RWPE2 (cell line): ENCODE measurements around the gene DRC1.

Experiments
- ATAC-seq: fragments of 200-7000 bp; cut with Tn5 transposase; 3 replicates; pipeline ENCODE4 v1.9.1; 2021; ENCODE audit warnings: low read depth
- DNase-seq: peaks from one replicate; pipeline ENCODE4 v3.0.0-alpha.2; 2020; ENCODE audit warnings: low spot score
- H3K27ac ChIP-seq: fragments of 450-650 bp; 2 replicates; pipeline ENCODE4 v1.5.1; 2017; ENCODE audit warnings: mild to moderate bottlenecking; ENCODE audit not compliant: poor library complexity, severe bottlenecking
- H3K27me3 ChIP-seq: fragments of 250-450 bp; sonication (Bioruptor Pico); 2 replicates; pipeline ENCODE4 v1.5.1; 2021; ENCODE audit warnings: mild to moderate bottlenecking, moderate library complexity; ENCODE audit not compliant: insufficient read depth, poor library complexity, severe bottlenecking
- H3K36me3 ChIP-seq: fragments of 250-450 bp; sonication (Bioruptor Pico); 2 replicates; pipeline ENCODE4 v1.5.1; 2020; ENCODE audit warnings: low read depth, mild to moderate bottlenecking, moderate library complexity
- H3K4me1 ChIP-seq: fragments of 250-450 bp; sonication (Bioruptor Pico); 2 replicates; pipeline ENCODE4 v1.5.1; 2021; ENCODE audit warnings: mild to moderate bottlenecking, moderate library complexity; ENCODE audit not compliant: insufficient read depth, poor library complexity, severe bottlenecking
- H3K4me3 ChIP-seq: fragments of 250-450 bp; sonication (Bioruptor Pico); 2 replicates; pipeline ENCODE4 v1.5.1; 2021; ENCODE audit warnings: mild to moderate bottlenecking, moderate library complexity; ENCODE audit not compliant: severe bottlenecking
- H3K9me3 ChIP-seq: fragments of 250-450 bp; sonication (Bioruptor Pico); 2 replicates; pipeline ENCODE4 v1.5.1; 2021; ENCODE audit warnings: mild to moderate bottlenecking, moderate library complexity; ENCODE audit not compliant: severe bottlenecking
- TF ChIP-seq, protein P1 (sequence below): fragments of 450-650 bp; IDR thresholded peaks from one replicate; pipeline ENCODE4 v1.5.1; 2017; ENCODE audit warnings: mild to moderate bottlenecking, moderate library complexity; ENCODE audit not compliant: poor library complexity, severe bottlenecking

Gene DRC1

DNA sequence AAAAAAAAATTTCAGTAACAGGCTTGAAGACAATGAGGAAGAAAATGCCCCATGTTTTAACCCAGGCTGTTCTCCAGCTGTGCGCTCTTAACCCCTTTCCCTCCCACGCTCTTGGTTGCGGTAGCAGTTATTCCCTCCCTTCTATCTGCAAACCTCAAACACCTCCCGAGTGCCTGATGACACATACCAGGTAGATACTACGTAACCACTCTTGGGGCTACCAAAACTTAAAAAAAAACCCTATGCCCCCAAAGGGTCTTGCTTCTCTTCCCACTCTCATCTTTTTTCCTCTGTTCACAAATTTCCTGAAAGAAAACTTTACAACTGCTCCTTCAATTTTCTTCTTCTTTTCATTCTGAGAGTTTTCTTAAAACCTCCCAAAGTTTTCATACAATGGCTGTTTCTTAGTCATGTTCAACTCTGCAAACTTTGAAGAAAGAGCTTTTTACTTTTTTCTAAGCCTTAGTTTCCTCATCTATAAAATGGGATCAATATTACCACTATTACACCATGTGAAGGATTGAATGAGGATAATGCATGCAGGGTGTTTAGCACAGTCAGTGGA lies 4.9 kb upstream of the DRC1 start:
- Histone ChIP-seq H3K4me3 (no peak overlapping the region), H3K4me1 (no peaks in the 10 kb centered on the region), H3K9me3 (no peaks in the 10 kb centered on the region), H3K27me3 (no peaks in the 10 kb centered on the region), H3K27ac (no peak overlapping the region), H3K36me3 (peaks cover 19% of the 10 kb centered on the region; the same call in 1 of the 2 replicates)
- DNase-seq (no peak), ATAC-seq (no peak)
- TF ChIP-seq, protein P1, sequence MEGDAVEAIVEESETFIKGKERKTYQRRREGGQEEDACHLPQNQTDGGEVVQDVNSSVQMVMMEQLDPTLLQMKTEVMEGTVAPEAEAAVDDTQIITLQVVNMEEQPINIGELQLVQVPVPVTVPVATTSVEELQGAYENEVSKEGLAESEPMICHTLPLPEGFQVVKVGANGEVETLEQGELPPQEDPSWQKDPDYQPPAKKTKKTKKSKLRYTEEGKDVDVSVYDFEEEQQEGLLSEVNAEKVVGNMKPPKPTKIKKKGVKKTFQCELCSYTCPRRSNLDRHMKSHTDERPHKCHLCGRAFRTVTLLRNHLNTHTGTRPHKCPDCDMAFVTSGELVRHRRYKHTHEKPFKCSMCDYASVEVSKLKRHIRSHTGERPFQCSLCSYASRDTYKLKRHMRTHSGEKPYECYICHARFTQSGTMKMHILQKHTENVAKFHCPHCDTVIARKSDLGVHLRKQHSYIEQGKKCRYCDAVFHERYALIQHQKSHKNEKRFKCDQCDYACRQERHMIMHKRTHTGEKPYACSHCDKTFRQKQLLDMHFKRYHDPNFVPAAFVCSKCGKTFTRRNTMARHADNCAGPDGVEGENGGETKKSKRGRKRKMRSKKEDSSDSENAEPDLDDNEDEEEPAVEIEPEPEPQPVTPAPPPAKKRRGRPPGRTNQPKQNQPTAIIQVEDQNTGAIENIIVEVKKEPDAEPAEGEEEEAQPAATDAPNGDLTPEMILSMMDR, result no peak

DNA sequence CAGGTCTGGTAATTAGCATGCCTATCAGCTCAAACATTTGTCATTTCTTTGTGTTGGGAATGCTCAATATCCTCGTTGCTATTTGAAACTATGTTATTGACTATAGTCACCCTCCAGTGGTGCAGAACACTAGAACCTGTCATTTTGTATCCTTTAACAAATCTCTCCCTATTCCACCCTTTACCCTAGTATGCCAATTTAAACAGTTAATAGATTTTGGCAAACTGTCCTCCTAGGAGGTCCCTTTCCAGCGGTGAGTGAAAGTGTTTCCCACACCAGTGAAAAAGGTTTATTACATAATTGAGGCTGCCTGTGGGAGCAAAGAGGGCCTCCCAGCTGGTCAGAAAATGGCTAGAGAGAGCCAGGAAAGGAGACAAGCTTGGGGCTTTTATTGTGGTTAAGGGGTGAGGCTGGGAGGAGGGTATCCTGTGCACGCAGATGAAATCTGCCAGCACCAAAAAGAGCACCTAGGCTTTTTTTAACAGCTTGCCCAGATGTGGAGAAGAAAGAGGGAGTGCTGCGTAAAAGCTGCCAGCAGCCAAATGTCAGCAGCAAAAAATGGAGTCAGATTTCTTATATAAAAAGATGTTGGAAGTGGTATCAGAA lies 1.8 kb upstream of the DRC1 start:
- H3K4me1 ChIP-seq, result no peaks in the 10 kb centered on the region
- H3K4me3 ChIP-seq, result no peak overlapping the region

DNA sequence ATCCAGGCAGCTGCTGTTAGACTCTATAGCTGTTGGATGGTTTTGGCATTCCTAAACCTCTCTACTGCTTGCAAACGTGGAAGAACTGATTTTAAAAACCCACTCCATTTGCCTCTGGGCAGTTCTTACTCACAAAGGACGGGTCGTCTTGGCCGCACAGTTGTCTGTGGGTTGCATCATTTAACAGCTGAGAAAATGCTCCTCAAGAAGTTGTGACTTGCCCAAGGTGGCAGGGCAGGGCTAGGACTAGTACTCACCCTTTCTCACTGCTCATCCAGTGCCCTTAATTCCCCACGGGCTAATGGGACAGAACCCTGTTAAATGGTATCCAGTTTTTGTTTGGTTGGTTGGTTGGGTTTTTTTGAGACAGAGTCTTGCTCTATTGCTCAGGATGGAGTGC lies 997 bp upstream of the DRC1 start:
- no peak overlapping the region for H3K27ac ChIP-seq
- no peak for DNase-seq
- no peaks in the 10 kb centered on the region for H3K27me3 ChIP-seq
- TF ChIP-seq, protein P1, result no peak
- H3K4me1 ChIP-seq, result no peaks in the 10 kb centered on the region
- H3K36me3 ChIP-seq, result peaks cover 3% of the 10 kb centered on the region; the same call in 1 of the 2 replicates
- H3K4me3 ChIP-seq, result no peak overlapping the region
- H3K9me3 ChIP-seq, result no peaks in the 10 kb centered on the region
- ATAC-seq, result peak; percentile 17; the same call in 2 of the 3 replicates

More for the DNA sequence above, 1.8 kb upstream of the DRC1 start:
- no peaks in the 10 kb centered on the region for H3K9me3 ChIP-seq
- DNase-seq, result no peak
- TF ChIP-seq, protein P1, result no peak
- no peak for ATAC-seq
- H3K27ac ChIP-seq, result no peak overlapping the region
- peaks cover 9% of the 10 kb centered on the region; the same call in 1 of the 2 replicates for H3K36me3 ChIP-seq
- H3K27me3 ChIP-seq, result no peaks in the 10 kb centered on the region

DNA sequence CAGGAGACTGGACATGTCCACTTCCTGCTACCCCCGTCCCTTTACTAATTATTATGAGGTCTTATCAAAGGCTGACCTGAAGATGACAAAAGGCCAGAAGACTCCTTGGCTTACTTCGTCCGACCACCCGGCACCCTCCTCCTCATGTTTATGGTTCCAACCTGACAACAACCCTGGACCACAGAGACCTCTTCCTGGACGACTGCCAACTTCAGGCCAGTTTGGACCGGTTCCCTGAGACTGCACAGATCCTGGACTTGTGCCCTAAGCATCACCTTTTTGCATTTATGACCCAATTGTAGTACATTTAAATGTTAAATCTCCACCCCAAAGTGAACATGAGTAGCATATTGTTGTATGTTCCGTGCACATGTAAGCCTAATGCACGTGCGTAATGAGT lies 5.8 kb downstream of the DRC1 start:
- Histone ChIP-seq H3K9me3 (no peaks in the 10 kb centered on the region), H3K4me1 (peaks cover 3% of the 10 kb centered on the region), H3K27me3 (no peaks in the 10 kb centered on the region), H3K27ac (no peak overlapping the region), H3K36me3 (no peaks in the 10 kb centered on the region), H3K4me3 (no peak overlapping the region)
- ATAC-seq, result no peak
- TF ChIP-seq, protein P1, result no peak
- DNase-seq, result no peak

DNA sequence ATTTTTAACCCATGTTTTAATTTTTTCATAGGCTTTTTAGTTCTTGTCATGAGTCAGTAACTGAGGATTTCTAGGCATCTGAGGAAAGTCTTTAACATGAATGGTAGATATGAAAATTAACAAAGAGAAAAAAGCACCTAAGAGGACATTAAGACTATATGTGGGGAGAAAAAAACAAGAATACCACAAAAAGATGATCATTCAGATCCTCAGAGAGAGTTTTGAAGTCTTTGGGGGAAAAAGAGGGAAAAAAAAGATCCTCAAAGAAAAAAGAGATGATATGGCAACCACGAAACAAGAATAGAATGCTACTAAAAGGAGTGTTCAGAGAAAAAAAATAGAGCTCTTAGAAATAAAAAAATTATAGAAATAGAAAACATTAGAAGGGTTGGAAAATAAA lies 8.1 kb downstream of the DRC1 start:
- TF ChIP-seq, protein P1, result no peak
- no peak for DNase-seq
- no peak overlapping the region for H3K27ac ChIP-seq
- H3K36me3 ChIP-seq, result no peaks in the 10 kb centered on the region
- no peak for ATAC-seq
- H3K4me1 ChIP-seq, result peaks cover 3% of the 10 kb centered on the region
- H3K9me3 ChIP-seq, result no peaks in the 10 kb centered on the region
- H3K4me3 ChIP-seq, result no peak overlapping the region
- no peaks in the 10 kb centered on the region for H3K27me3 ChIP-seq
